Vein endothelial cell (primary cell): Measurements from ENCODE around the gene GRIN3B. TPM values are rescaled to one million over a fixed set of nuclear protein-coding genes. Genes with fewer than 3 reads are reported as not detected.

Source experiments
- small RNA-seq: library from RNA; depleted of rRNA; stranded (forward); fragments of <200 nt; gene quantifications from one replicate; pipeline ENCODE3, GENCODE V24; 2012
- total RNA-seq: library from RNA; depleted of rRNA; stranded (reverse); fragments of >200 nt; gene quantifications from 2 replicates; pipeline ENCODE4 v1.2.3, GENCODE V29; 2012

The GRIN3B gene, protein sequence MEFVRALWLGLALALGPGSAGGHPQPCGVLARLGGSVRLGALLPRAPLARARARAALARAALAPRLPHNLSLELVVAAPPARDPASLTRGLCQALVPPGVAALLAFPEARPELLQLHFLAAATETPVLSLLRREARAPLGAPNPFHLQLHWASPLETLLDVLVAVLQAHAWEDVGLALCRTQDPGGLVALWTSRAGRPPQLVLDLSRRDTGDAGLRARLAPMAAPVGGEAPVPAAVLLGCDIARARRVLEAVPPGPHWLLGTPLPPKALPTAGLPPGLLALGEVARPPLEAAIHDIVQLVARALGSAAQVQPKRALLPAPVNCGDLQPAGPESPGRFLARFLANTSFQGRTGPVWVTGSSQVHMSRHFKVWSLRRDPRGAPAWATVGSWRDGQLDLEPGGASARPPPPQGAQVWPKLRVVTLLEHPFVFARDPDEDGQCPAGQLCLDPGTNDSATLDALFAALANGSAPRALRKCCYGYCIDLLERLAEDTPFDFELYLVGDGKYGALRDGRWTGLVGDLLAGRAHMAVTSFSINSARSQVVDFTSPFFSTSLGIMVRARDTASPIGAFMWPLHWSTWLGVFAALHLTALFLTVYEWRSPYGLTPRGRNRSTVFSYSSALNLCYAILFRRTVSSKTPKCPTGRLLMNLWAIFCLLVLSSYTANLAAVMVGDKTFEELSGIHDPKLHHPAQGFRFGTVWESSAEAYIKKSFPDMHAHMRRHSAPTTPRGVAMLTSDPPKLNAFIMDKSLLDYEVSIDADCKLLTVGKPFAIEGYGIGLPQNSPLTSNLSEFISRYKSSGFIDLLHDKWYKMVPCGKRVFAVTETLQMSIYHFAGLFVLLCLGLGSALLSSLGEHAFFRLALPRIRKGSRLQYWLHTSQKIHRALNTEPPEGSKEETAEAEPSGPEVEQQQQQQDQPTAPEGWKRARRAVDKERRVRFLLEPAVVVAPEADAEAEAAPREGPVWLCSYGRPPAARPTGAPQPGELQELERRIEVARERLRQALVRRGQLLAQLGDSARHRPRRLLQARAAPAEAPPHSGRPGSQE
- 1.2 and 4.2 TPM in 2 replicates for total RNA-seq

DNA sequence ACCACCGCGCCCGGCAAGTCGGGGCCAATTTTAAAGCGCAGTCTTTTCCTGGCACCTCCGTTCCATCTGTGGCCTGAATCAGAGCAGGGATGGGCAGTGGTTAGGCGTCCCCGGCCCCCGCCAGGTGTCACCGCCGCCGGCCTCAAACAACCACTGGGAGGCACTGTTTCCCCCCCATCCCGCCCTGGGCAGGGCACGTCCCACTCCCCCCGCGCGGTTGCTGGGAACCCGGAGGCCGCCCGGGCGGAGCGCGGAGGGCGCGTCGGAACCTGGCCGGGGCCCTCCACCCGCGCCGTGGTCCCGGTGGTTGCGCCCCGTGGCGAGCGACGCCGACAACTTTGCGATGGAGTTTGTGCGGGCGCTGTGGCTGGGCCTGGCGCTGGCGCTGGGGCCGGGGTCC lies at the start of gene GRIN3B:
Gene GRIN3B (plus strand): TSS at position 325 of the 400 bp plus-strand sequence. CDS start 19 bp downstream, at position 344.

DNA sequence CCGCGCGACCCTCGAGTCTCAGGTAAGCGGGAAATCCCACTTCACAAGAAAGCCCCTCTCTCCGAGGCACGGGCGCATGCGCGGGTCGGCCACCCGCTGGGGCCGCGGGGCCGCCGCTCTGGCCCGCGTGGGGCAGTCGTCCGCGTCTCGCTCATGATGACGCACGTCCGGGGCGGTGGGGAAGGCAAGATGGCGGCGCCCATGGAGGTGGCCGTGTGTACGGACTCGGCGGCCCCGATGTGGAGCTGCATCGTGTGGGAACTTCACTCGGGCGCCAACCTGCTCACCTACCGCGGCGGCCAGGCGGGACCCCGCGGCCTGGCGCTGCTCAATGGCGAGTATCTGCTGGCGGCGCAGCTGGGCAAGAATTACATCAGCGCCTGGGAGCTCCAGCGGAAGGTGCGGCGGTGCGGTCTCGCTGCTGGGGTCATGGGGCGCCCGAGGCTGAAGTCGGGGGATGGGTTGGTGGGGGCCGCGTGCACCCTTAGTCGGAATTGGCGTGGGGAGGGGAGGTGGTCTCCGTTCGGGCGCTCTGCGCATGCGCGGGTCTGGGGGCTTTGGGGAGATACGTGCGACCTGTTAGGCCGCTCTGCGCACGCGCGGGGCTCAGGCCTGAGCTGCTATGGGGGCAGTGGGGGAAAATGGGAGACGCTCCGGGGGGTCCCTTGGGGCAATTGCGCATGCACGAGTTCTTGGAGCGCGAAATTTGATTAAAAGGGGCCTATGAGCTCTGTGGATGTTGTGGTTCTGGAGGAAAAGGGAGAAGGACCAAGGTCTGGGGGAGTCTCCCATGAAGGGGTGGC lies 15.9 kb upstream of the GRIN3B start, which contains the start of gene WDR18:
Gene WDR18 (plus strand): TSS at position 181 of the 803 bp plus-strand sequence. CDS start 9 bp downstream, at position 190.

DNA sequence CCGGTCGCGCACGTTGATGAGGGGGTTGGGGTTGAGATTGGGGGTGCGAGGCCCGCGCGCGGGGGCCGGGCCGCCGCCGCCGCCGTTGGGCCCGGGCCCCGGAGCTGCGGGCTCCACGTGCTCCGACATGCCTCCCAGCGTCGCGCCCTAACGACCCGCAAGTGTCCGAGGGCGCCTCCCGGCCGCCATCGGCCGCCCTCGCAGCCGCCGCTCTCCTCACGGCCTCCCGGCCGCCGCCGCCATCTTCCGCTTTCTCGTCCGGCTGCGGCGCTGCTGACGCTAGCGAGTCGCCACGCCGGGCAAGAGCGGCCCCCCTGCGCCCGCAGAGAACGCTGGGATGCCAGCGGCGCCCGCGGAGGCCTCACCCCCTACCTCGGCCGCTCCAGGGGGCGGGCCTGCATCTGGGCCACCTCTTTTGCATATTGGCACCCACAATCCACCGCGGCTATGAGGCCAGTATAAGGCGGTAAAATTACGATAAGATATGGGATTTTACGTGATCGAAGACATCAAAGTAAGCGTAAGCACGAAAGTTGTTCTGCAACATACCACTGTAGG lies 20.7 kb downstream of the GRIN3B start, which contains the start of gene TMEM259:
Gene TMEM259 (minus strand): TSS at position 256 of the 558 bp plus-strand sequence. CDS start 127 bp downstream, at position 129.

DNA sequence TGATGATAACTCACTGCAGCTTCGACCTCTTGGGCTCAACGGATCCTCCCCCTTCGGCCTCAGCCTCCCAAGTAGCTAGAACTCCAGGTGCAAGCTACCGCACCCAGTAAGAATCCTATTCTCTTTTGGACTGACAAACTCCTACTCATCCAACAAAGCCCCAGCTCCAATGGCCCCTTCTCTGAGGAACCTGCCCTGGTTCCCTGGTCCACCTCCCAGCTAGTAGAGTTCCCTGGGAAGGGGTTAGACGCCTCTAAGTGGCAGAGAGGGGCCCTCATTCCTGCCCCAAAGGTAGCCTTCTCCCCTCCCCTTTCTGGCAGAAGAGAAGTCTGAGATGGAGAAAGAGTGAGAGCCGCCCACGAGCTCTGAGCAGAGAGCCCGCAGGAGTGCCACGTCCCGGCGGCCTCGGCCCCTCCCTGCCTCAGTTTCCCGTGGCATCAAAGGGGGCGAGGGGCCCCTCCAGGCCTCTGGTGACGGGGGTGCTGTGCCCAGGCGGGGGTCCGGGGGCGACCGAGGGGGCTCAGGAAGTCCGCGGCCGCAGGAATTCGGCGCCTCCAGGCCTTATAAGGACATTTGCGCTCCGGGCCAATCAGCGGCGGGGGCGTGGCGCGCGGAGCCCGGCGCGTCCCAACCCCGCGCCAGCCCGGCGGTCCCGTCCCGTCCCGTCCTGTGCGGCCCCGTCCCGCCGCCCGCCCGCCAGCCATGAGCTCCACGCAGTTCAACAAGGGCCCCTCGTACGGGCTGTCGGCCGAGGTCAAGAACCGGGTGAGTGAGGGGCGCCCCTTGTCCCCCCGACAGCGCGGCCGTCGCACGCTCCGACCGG lies 26.0 kb downstream of the GRIN3B start, which contains the start of gene CNN2:
Gene CNN2 (plus strand): TSS at position 649 of the 823 bp plus-strand sequence. CDS start 54 bp downstream, at position 703.

DNA sequence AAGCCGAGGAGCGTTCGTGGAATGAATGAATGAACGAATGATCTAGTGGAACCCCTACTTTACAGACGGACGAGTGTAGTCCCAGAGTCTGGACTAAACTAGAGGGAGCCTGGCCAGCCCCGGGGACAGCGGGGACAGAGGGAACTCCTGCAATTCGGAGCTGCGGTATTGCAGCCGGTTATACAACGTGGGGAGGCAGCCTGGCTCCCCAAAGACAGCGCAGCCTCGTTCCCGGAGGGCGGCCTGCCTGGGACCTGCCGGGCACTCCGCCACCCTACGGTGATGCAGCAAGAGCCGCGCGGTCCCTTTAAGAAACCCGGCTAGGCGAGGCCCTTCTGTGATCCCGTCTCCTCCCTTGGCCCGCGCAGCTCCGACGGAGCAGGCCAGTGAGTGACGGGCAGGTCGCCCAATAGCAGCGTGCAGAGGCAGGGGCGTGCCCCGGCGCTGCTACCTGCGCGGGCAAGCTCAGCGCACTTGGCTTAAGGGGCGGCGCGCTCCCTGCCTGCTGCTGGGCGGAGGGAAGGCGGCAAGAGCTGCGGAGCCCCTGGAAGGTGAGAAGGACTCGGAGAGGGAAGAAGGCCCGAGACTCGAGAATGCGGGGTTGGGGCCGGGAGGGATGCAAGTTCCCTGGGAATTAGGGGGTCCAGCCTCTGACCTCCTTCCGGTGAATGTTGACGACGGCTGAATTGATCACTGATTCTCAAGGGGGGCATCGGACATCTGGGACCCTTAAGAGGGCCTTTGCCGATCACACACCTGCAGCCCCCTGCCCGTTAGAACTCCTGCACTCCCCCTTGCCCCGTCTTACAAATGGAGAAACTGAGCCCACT lies 39.6 kb downstream of the GRIN3B start, which contains the start of gene ABCA7:
Gene ABCA7 (plus strand): TSS at position 462 of the 830 bp plus-strand sequence. CDS start 1,255 bp downstream, outside the sequence.

Small RNA genes lying within 50 kb of the gene (small RNA-seq; reads per million reads assigned to genes)
- gene RNU6-2: 6.9 reads per million, percentile 94 among the genes with 10 or more reads in this experiment

Other genes starting within 250 kb of the GRIN3B start
- gene MISP, start 249.3 kb upstream of the GRIN3B start, total RNA-seq: not detected in 2 replicates
- gene PTBP1, start 203.0 kb upstream of the GRIN3B start, total RNA-seq: 242 and 257 TPM in 2 replicates
- 0.48 and 1.3 TPM in 2 replicates for gene PLPPR3, start 178.5 kb upstream of the GRIN3B start, total RNA-seq
- gene AZU1, start 172.6 kb upstream of the GRIN3B start, total RNA-seq: not detected in 2 replicates
- gene PRTN3, start 159.4 kb upstream of the GRIN3B start, total RNA-seq: not detected in 2 replicates
- not detected in 2 replicates for gene ELANE, start 148.1 kb upstream of the GRIN3B start, total RNA-seq
- gene CFD, start 140.8 kb upstream of the GRIN3B start, total RNA-seq: 0.38 and 0.65 TPM in 2 replicates
- gene MED16, start 107.2 kb upstream of the GRIN3B start, total RNA-seq: 30.2 and 32.3 TPM in 2 replicates
- not detected in 2 replicates for gene RNU6-9, start 106.9 kb upstream of the GRIN3B start, total RNA-seq
- 47.7 and 60.4 TPM in 2 replicates for gene R3HDM4, start 87.2 kb upstream of the GRIN3B start, total RNA-seq
- gene KISS1R, start 83.1 kb upstream of the GRIN3B start, total RNA-seq: not detected in 2 replicates
- 8.2 and 14.5 TPM in 2 replicates for gene ARID3A, start 74.4 kb upstream of the GRIN3B start, total RNA-seq
- 74.6 and 116 TPM in 2 replicates for gene WDR18, start 16.1 kb upstream of the GRIN3B start, total RNA-seq
- gene TMEM259, start 20.7 kb downstream of the GRIN3B start, total RNA-seq: 82.6 and 118 TPM in 2 replicates
- not detected in 2 replicates for gene RNU6-2, start 21.1 kb downstream of the GRIN3B start, total RNA-seq
- 249 and 315 TPM in 2 replicates for gene CNN2, start 26.2 kb downstream of the GRIN3B start, total RNA-seq
- gene ABCA7, start 39.7 kb downstream of the GRIN3B start, total RNA-seq: 7.6 and 10.1 TPM in 2 replicates
- 13.1 and 17.6 TPM in 2 replicates for gene ARHGAP45, start 66.7 kb downstream of the GRIN3B start, total RNA-seq
- gene POLR2E, start 95.0 kb downstream of the GRIN3B start, total RNA-seq: 148 and 173 TPM in 2 replicates
- 418 and 553 TPM in 2 replicates for gene GPX4, start 103.6 kb downstream of the GRIN3B start, total RNA-seq
- gene SBNO2, start 173.8 kb downstream of the GRIN3B start, total RNA-seq: 38.4 and 40.5 TPM in 2 replicates
- 71.0 and 85.6 TPM in 2 replicates for gene STK11, start 205.4 kb downstream of the GRIN3B start, total RNA-seq
- gene CBARP, start 237.6 kb downstream of the GRIN3B start, total RNA-seq: 6.4 and 7.2 TPM in 2 replicates
- 18.0 and 24.8 TPM in 2 replicates for gene ATP5F1D, start 241.3 kb downstream of the GRIN3B start, total RNA-seq
- gene MIDN, start 248.2 kb downstream of the GRIN3B start, total RNA-seq: 23.3 and 24.8 TPM in 2 replicates